Duodenal mucosa (tissue), 2 donors: ENCODE measurements around the gene CRABP1.
"Not testable (repeated sequence)": the region's sequence is repeated elsewhere in the genome, so short reads cannot be mapped to it uniquely, and the experiment has no call there.

Source experiments
- H3K27ac ChIP-seq: one replicate; pipeline ENCODE4 v1.7.0; 2013; ENCODE audit warnings: low read depth, low read length
- H3K27me3 ChIP-seq, 2 donors: one replicate each; pipeline ENCODE4 v1.7.0; 2013; ENCODE audit warnings: low read length in 2 of 2, control low read depth in 1 of 2; ENCODE audit not compliant: insufficient read depth in 2 of 2, control insufficient read depth in 1 of 2
- H3K36me3 ChIP-seq, 2 donors: one replicate each; pipeline ENCODE4 v1.7.0; 2013; ENCODE audit warnings: low read length in 2 of 2, control low read depth in 1 of 2; ENCODE audit not compliant: insufficient read depth in 2 of 2, control insufficient read depth in 1 of 2
- H3K4me1 ChIP-seq, 2 donors: one replicate each; pipeline ENCODE4 v1.7.0; 2013; ENCODE audit warnings: low read length in 2 of 2, control low read depth in 1 of 2; ENCODE audit not compliant: insufficient read depth in 2 of 2, control insufficient read depth in 1 of 2
- H3K4me3 ChIP-seq, 2 donors: one replicate each; pipeline ENCODE4 v1.7.0; 2013; ENCODE audit warnings: low read length in 2 of 2, low read depth in 1 of 2
- H3K9ac ChIP-seq, 2 donors: one replicate each; pipeline ENCODE4 v1.7.0; 2013; ENCODE audit warnings: low read length in 2 of 2, low read depth in 1 of 2
- H3K9me3 ChIP-seq, 2 donors: one replicate each; pipeline ENCODE4 v1.7.0; 2013; ENCODE audit warnings: low read length in 2 of 2, control low read depth in 1 of 2; ENCODE audit not compliant: control insufficient read depth in 1 of 2

The CRABP1 gene

DNA sequence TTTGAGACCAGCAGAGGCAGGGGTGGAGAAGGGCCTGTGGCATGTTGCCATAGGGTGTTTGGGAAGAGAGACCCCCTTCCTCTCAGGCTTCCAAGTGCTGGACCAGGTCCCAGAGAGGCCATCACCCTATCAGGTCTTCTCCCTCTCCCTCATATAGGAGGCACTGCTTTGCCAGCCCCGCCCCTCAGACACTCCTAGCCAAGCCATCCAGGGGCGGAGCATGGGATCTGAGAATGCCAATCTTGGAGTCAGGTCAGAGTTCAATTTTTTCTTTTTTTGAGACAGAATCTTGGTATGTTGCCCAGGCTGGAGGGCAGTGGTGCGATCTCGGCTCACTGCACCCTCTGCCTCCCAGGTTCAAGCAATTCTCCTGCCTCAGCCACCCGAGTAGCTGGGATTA lies 32.7 kb downstream of the CRABP1 start:
- Histone ChIP-seq H3K9me3 (no peaks in the 10 kb centered on the region), H3K4me3 (no peak overlapping the region), H3K27ac (no peak overlapping the region), H3K27me3 (no peaks in the 10 kb centered on the region), H3K36me3 (no peaks in the 10 kb centered on the region), H3K4me1 (peaks cover 28 to 32% of the 10 kb centered on the region in 2 donors), H3K9ac (no peak overlapping the region)

GRCh38 chr15:78374436-78375393 lies 34.6 kb downstream of the CRABP1 start:
- no peaks in the 10 kb centered on the region for H3K9me3 ChIP-seq
- H3K36me3 ChIP-seq, result no peaks in the 10 kb centered on the region
- peak overlapping the region; percentile 81 for H3K27ac ChIP-seq
- peaks cover 24 to 26% of the 10 kb centered on the region in 2 donors for H3K4me1 ChIP-seq
- peak overlapping the region; percentile 36 to 44 for H3K9ac ChIP-seq
- H3K4me3 ChIP-seq, result no peak overlapping the region
- H3K27me3 ChIP-seq, result no peaks in the 10 kb centered on the region

GRCh38 chr15:78380143-78380542 lies 40.0 kb downstream of the CRABP1 start:
- H3K36me3 ChIP-seq, H3K9me3 ChIP-seq, H3K27ac ChIP-seq, H3K27me3 ChIP-seq, H3K4me3 ChIP-seq, H3K4me1 ChIP-seq, H3K9ac ChIP-seq: not testable (repeated sequence)

GRCh38 chr15:78382114-78382880 lies 42.1 kb downstream of the CRABP1 start:
- Histone ChIP-seq H3K27ac (no peak overlapping the region), H3K4me3 (no peak overlapping the region), H3K36me3 (no peaks in the 10 kb centered on the region), H3K9me3 (no peaks in the 10 kb centered on the region), H3K9ac (no peak overlapping the region), H3K4me1 (no peaks in the 10 kb centered on the region), H3K27me3 (peaks cover 0 to 11% of the 10 kb centered on the region in 2 donors)

DNA sequence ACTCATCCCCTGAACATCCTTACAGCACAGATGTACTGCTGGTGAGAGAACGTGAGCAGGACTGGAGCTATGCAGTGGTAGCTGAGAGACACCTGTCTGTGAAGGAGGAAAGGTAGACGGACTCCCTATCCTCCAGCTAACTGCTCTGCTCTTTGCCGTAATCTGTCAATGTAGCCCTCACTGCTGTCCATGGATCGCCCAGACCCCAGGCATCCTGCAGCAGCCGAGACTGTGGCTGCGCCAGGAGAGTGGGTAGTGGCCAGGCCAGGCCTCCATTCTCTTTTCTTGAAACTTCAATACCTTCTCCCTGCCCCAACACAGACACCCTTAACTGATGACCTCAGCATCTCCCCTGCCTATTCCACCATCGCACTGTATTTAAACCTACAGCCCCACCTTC lies 44.5 kb downstream of the CRABP1 start:
- H3K27ac ChIP-seq, result no peak overlapping the region
- H3K4me3 ChIP-seq, result no peak overlapping the region
- no peaks in the 10 kb centered on the region for H3K36me3 ChIP-seq
- H3K4me1 ChIP-seq, result no peaks in the 10 kb centered on the region
- peaks cover 0 to 11% of the 10 kb centered on the region in 2 donors for H3K27me3 ChIP-seq
- no peaks in the 10 kb centered on the region for H3K9me3 ChIP-seq
- H3K9ac ChIP-seq, result no peak overlapping the region

DNA sequence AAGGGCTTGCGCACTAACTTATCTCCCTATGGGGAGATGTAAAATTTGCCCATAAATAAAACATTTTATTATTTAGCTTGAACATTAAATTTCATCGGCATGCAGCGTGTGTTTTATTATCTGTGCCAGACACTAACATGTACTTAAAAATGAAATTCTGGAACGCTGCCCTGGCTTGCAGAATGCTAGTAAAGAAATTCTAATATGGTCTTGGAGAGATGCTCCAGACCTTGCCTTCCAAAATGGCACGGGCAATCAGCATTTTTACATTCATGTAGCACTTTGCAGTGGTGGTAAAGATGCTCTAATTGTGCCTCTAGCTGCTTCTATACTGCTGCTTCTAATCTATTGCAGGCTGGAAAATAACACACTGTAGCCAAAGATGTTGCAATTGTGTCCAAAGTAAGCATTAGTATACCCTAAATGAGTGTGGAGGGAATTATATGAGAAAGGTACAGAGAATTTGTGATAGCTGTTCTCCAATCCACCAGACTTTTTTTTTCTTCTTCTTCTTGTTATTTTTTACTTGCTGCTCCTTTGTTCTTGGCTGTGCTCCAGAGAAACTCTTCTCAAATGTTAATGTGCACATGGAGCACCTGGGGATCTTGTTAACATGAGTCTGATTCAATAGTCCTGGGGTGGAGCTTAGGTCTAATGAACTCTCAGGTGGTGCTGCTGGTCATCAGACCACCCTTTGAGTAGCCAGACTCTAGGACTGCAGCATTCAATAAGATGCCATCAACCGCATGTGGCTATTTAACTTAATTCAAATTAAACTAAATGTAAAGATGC lies 47.3 kb downstream of the CRABP1 start:
- H3K4me1 ChIP-seq, result no peaks in the 10 kb centered on the region
- no peak overlapping the region for H3K27ac ChIP-seq
- H3K36me3 ChIP-seq, result no peaks in the 10 kb centered on the region
- H3K4me3 ChIP-seq, result no peak overlapping the region
- H3K27me3 ChIP-seq, result peaks cover 0 to 11% of the 10 kb centered on the region in 2 donors
- H3K9me3 ChIP-seq, result no peaks in the 10 kb centered on the region
- H3K9ac ChIP-seq, result no peak overlapping the region

- Histone ChIP-seq H3K27ac (no peak overlapping the region), H3K27me3 (peaks cover 0 to 8% of the 10 kb centered on the region in 2 donors)
Observed at GRCh38 chr15:78388865-78389264, 48.7 kb downstream of the CRABP1 start.

DNA sequence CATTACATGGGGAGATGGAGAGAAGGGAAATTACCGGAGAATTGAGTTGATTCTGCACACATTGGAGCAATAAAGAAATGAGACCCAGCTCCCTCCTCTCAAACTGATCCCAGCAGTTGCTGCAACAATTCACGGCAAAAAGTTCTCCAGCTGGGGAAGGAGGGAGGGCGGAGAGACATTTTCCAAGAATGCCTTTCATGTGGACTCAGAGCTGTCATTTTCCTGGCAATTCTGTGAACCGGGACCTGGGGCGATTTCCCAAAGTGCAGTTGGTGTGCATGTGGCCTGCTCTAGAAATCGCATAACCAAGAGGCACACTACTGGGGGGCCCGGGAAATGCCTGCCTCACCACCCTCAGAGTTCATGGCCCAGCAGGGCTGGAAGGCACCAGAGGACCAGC lies 49.2 kb downstream of the CRABP1 start:
- Histone ChIP-seq H3K36me3 (no peaks in the 10 kb centered on the region), H3K9ac (no peak overlapping the region), H3K9me3 (no peaks in the 10 kb centered on the region), H3K4me3 (no peak overlapping the region), H3K27me3 (peaks cover 0 to 5% of the 10 kb centered on the region in 2 donors), H3K27ac (no peak overlapping the region), H3K4me1 (no peaks in the 10 kb centered on the region)

More at GRCh38 chr15:78388865-78389264, 48.7 kb downstream of the CRABP1 start:
- no peaks in the 10 kb centered on the region for H3K9me3 ChIP-seq
- H3K9ac ChIP-seq, result no peak overlapping the region
- H3K4me3 ChIP-seq, result no peak overlapping the region
- no peaks in the 10 kb centered on the region for H3K4me1 ChIP-seq
- H3K36me3 ChIP-seq, result no peaks in the 10 kb centered on the region

- Histone ChIP-seq H3K27me3 (peaks cover 0 to 3% of the 10 kb centered on the region in 2 donors), H3K4me3 (no peak overlapping the region), H3K4me1 (no peaks in the 10 kb centered on the region), H3K9me3 (no peaks in the 10 kb centered on the region), H3K9ac (no peak overlapping the region), H3K27ac (no peak overlapping the region), H3K36me3 (no peaks in the 10 kb centered on the region)
Observed at GRCh38 chr15:78389738-78390137, 49.6 kb downstream of the CRABP1 start.
